NCI-H187 treated with DMSO at 0.1 percent for 48 hours (cell line): ENCODE results near the gene DPYSL3.

ENCODE experiments used
- DNase-seq: peaks from one replicate; lab custom pipeline; 2025; lab: John Stamatoyannopoulos, UW

DPYSL3 gene

GRCh38 chr5:147472664-147473475 is 37.0 kb downstream of the DPYSL3 start:
- no peak for DNase-seq

GRCh38 chr5:147467973-147468508 is 41.8 kb downstream of the DPYSL3 start:
- DNase-seq, result no peak

GRCh38 chr5:147466360-147466980 is 43.4 kb downstream of the DPYSL3 start:
- no peak for DNase-seq

DNA sequence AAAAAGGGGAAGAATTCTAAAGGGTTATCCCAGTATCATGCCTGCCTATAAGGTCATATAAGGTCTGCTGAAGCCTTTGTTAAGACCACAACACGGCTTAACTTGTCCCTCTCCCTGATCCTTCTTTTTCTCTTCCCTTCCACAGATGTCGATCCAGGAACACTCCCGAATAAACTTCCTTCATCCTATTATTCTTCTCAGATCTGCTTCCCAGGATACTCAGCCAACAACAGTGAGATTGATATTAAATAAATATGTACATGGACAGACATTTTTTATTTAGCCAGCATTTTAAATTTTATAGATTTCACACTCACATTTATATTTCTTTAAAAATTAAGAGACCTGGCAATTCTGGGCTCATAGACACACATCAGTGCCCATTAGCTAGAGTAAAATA is 44.1 kb downstream of the DPYSL3 start:
- no peak for DNase-seq

DNA sequence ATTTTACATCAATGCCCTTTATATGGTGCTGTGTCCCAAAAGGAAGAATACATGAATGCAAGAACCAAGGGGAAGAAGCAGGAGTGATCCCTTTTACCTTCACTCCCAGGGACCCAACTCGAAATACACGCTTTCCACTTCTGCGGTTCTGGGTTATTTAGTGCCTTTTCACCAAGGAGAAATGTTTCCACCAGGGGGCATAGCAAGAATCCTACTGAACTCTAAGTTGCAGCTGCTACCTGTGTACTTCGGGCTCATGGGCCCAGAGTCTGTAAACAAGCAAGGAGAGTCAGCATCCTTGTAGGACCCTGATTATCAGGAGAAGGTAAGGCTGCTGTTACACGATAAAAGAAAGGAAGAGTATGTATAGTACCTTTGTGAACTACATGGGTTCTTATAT is 45.7 kb downstream of the DPYSL3 start:
- no peak for DNase-seq

DNA sequence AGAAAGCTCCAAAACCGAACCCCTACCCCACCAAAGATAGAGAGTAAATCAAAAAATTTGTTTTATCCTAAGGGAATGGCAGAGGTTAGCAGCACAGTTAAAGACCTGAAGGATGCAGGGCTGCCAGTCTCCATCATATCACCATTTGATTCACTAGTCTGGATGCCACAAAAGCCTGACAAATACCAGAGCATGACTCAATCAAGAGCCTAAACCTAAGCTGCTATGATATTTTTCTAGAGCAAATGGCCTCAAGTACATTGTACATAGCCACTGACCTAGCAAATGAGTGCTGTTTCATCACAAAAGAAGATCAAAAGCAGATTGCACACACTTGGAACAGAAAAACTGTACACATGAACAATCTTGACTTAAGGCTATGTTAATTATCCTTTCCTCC is 48.0 kb downstream of the DPYSL3 start:
- DNase-seq, result no peak

- DNase-seq, result no peak
Observed at GRCh38 chr5:147460380-147460779, 49.5 kb downstream of the DPYSL3 start.

DNA sequence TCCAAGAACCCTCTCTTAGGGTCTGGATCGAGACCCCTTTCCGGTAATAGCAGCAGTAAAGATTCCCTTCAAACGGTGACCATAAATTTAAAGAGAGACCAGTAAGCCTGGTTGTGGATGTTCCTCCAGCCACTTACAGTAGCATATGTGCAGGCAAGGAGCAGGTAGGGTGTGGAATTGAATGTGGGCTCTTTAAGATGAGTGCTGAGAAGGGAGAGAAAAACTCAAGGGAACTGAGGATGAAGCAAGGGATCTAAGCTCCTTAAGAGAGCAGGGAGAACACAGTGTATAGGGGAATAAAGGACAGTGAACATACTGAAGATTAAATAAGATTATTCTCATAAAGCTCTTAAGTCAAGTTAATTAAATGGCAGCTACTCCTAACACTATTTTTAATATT is 51.3 kb downstream of the DPYSL3 start:
- DNase-seq, result no peak

DNA sequence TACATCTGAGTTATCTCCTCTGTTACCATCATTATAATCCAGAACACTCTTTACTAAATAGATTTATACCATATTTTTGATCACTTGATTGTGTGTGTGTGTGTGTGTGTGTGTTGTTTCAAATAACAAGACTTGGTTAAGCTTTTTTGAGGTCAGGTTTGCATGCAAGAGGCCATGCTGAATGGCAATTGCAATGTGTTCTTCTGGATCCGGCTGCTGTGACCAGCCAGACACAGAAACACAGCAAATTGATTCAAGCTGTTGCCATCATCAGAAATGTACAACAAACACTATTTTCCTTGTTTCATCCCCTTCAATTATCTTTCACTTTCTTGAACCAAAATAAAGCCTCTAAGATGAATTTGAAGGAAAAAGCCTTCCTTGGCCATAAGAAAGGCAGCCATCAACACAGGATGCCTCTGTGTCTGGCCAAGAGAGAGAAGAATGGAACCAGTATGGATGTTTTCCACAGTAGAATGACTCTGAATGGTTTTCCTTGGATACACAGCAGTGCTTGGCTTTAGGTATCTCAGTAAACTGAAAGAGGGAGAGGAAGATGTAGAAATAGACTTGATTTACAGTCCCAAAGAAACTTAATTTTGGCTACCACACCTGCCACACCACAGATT is 53.9 kb downstream of the DPYSL3 start:
- DNase-seq, result no peak

DNA sequence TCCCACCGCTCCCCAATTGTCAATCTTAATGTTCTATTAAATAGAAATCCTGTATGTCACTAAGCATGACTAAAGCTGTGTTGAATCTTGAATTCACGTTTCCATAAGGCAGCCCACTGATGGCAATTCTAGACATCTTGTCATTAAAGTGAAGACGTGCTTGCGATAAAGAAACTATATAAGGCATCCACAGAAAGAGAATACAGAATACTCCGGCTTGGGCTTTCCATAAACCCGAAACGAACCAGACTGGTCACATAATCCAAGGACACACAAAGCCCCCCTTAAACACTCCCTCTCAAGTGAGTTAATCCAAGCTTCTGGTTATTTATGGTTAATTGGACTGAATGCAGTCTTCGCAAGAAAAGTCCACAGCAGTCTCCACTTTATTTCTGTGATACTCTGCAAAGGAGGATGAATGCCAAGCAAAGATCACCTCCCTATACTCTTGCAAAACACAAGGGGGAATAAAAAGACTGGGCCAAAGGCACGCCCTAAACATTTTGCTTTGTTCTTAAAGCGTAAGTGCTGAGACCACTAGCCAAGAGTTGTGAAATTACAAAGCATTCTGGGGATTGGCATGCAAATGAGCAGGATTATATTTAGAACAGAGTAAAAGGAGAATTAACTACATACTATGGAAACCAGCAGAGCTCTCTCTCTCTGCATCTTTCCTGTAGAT is 54.7 kb downstream of the DPYSL3 start:
- no peak for DNase-seq

GRCh38 chr5:147453875-147454814 is 55.7 kb downstream of the DPYSL3 start:
- DNase-seq, result peak; percentile 53

DNA sequence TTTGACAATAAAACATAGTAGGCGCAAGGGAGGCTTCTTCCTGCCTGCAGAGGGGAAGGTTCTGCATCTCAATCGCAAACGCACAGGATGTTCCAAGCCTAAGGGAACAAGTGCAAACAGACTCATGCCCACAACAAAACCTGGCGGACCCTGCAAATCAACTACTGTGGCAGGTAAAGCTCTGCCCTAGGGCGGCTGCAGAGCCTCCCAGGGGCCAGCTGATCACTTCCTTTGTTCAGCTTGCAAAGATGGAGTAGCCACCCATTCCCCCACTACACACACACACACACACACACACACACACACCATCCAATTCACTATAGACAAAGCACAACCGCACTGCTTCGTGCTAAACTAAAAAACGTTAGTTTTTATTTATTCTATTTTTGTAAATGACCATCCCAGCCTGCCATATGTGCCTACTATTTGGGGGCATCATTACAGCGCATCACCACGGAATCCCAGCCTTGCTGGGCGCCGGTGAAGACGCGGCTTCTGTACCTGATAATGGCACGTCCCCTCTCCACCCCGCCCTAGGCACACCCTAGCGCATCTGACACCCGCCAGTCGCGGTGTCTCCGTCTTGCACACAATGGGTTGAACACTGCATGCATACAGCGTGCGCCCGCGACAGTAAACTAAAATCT is 57.6 kb downstream of the DPYSL3 start:
- DNase-seq, result no peak

DNA sequence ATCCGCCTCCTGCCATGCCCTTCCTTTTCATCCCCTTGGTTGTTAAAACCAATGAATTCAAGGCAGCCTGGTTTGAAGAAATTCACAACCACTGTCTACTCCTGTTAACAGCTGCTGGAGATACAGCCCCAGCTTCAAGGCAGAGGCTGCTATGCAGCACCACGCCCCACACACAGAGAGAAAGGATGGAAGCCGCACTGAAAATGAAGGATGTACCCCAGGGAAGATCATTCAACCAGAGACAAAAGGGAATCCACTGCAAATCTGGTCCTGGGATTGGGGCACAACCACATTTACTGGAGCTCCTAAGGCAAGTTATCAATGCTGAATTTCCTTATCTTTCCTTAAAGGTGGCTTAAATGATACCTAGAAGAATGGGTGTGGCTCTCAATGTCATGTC is 58.7 kb downstream of the DPYSL3 start:
- DNase-seq, result no peak

- DNase-seq, result no peak
Observed at GRCh38 chr5:147450606-147451005, 59.3 kb downstream of the DPYSL3 start.

- DNase-seq, result no peak
Observed at GRCh38 chr5:147448766-147449165, 61.1 kb downstream of the DPYSL3 start.

- no peak for DNase-seq
Observed at GRCh38 chr5:147446523-147446922, 63.3 kb downstream of the DPYSL3 start.

DNA sequence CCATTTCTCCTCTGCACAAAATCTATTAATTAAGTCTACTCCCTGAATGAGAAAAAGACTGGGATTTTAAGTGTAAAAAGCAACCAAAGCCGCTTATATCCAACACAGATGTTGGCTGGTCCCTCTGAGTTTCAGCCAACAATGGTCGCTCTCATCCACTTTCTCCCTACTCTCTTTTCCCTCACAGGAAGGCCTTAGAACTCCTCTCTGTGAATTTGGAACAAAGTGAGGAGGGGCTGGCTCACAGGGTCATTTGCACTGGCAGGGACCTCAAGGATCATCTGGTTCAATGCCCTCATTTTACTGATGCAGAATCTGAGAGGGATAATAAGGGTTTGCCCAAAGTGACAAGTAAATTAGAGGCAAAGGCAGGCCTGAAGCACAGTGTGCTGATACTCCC is 64.0 kb downstream of the DPYSL3 start:
- DNase-seq, result no peak

DNA sequence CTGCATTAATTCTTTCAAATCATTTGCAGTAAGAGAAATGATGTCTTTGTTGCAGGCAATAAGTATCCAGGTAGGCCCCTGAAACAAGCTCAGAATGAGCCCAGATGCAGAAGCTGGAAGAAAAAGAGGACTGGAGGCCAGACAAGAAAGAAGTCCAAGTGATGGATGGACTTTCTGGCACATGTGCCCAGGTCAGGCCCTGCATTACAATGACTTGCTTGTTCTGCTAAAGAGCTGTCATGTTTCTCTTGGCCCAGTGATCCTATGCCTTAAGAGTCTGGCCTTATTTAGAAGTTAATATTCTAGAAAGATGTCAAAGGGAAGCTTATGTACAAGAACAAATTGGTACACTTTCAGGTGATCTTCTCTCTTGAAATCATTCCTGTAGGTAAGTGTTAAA is 64.8 kb downstream of the DPYSL3 start:
- DNase-seq, result no peak

GRCh38 chr5:147442224-147442623 is 67.6 kb downstream of the DPYSL3 start:
- DNase-seq, result no peak

- DNase-seq, result no peak
Observed at GRCh38 chr5:147441191-147441695, 68.6 kb downstream of the DPYSL3 start.

DNA sequence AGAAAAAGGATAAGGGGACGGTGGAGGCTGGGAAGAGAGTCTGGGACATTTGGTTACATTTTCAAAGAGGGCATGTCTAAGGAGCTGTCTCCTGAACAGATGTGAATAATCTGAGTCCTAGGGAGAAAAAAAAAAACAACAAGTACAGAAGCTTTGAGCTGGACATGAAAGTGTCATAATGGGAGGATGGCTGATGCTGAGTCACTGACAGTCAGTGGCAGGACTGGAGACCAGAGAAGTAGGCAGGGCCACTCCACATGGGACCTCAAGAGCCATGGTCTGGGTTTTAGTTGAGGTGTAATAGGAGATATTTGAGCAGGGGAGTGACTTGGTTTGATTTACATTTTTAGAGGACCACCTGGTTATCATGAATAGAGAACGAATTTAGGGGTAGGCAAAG is 70.6 kb downstream of the DPYSL3 start:
- no peak for DNase-seq
